HCEC 1CT (cell line): Measurements from ENCODE around the gene TEX51.

ENCODE experiments used
- DNase-seq: peaks from one replicate; pipeline ENCODE4 v3.0.0-alpha.2; 2017

The TEX51 gene

DNA sequence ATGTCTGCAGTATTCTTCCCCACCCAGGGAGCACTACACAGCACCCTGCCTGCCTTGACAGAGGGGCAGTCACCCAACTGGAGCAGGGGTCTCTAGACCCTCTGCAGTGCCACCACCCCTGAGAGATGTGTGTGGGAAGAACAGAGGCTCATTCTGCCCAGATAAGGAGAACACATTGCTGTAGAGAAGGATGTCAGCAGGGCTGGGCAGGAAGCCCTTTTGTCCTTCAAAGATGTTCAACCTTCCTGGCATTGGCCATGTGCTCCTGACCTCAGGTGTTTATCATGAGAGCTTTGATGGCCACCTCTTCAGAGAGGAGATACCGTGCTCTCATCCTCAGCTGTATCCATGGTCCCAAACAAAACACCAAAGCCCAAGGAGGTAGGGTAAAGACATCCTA, 4.6 kb upstream of the TEX51 start:
- DNase-seq, result no peak

- no peak for DNase-seq
These were observed 4.0 kb upstream of the TEX51 start for GRCh38 chr2:126894585-126895182.

GRCh38 chr2:126895336-126895735, 3.4 kb upstream of the TEX51 start:
- no peak for DNase-seq

- DNase-seq, result no peak
These were observed 2.2 kb upstream of the TEX51 start for GRCh38 chr2:126896471-126896870.

DNA sequence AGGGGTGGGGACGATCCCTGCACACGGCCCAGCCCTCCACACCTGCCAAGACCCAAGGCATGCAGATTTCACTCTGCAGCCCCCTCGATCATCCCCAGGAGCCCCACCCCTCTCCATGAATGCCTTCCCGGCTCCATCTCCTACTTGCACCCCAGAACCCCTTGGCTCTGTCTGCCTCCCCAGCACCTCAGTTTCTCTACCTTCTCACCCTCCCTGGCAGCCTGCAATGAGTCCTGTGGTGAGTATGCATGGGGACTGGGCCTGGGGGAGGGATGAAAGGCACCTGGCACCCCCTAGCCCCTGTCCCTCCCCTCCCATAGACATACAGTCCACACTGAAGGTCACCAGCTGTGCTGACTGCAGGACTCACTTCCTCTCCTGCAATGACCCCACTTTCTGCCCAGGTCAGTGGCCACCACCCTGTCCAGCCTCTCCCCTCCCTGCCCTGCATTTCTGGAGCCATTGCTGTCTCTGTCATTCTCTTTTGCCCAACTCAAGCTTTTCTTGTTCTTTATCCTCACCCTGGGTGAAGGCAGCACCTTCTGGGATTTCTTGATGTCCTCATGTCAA, 1.0 kb downstream of the TEX51 start:
- DNase-seq, result no peak

DNA sequence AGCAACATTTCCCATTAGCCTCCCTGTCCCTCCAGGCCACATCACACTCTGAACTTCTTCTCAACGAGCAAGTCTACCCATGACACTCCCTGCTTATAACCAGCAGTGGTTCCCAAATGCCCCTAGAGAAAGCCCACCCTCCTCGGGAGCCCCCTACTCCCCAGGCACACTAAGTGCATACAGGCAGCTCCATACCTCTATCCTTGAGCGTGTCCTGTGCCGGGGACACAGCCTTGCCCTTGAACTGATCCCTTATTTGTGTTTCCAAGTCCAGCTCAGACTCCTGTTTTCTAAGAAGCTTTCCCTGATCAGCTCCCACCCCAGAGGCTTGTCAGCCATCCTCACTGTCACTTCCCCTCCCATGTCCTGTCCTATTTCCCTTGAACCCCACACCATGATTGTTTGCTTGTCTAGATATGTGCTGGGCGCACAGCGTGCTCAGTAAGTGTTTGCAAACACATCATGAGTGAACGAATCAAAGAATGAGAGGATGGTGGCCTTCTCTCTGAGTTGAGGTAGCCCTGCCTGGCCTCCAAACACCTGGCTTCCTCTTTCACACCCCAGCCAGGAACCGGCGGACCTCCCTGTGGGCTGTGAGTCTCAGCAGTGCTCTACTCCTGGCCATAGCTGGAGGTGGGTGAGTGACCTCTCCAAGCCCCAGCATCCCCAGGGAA, 2.1 kb downstream of the TEX51 start:
- DNase-seq, result no peak

DNA sequence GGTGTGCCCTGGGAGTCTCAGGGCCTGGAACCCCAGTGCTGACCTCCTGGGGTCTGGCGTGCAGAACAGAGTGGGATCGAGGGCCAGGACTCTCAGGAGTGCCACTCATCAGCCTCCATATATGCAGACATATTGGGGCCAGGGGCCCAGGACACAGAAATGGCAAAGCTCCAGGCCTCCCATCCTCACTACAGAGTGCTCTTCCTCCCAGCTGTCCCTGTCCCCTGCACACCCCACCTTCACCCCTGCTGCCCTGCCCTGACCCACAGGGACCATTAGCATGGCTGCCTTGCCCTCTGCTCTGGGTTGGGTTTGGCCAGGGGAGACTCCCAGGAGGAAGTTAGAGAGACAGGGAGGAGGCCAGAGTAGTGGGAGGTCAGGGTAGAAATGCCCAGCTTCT, 2.8 kb downstream of the TEX51 start:
- no peak for DNase-seq

GRCh38 chr2:126902152-126902835, 3.6 kb downstream of the TEX51 start:
- no peak for DNase-seq

DNA sequence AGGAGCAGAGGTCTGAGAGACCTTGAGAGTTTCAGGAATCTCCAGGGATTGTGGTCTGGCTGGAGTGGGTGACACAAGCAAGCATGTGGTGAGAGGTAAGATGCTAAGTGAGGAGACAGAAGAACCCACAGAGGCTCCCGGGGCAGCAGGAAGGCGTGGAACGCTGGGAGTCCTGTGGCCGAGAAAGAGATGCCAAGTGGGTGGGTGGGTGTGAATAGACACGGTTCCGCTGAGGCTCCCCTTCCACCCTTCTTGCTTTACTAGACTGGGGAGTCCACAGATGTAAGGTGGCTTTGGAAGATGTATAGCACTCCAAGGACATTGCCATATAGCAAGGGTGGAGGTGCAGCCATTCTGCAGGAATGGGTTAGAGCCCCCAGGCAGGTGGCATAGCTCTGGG, 4.2 kb downstream of the TEX51 start:
- no peak for DNase-seq

- no peak for DNase-seq
These were observed 7.3 kb downstream of the TEX51 start for GRCh38 chr2:126905991-126906390.

DNA sequence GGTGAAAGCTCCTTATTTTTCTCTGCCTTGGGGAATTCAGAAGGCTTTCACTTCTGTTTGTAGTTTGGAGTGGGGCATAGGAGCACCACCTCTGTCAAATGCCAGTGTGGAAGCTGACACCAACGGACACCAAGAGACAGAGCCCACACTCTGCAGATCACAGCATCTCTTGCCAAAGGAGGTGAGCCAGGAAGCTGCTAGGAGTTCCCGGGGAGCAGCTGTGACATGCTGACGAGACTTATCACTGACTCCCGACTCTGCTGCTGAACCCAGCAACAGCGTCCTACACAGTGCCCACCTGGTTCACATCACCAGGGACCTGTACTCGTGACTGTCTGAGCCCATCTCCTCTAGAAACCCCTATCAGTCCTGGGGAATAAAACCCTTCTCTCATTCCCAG, 8.1 kb downstream of the TEX51 start:
- no peak for DNase-seq

- no peak for DNase-seq
These were observed 9.0 kb downstream of the TEX51 start for GRCh38 chr2:126907671-126908070.

- DNase-seq, result no peak
These were observed 10.1 kb downstream of the TEX51 start for GRCh38 chr2:126908721-126909177.

GRCh38 chr2:126909366-126909765, 10.7 kb downstream of the TEX51 start:
- no peak for DNase-seq

GRCh38 chr2:126909781-126910180, 11.1 kb downstream of the TEX51 start:
- no peak for DNase-seq

DNA sequence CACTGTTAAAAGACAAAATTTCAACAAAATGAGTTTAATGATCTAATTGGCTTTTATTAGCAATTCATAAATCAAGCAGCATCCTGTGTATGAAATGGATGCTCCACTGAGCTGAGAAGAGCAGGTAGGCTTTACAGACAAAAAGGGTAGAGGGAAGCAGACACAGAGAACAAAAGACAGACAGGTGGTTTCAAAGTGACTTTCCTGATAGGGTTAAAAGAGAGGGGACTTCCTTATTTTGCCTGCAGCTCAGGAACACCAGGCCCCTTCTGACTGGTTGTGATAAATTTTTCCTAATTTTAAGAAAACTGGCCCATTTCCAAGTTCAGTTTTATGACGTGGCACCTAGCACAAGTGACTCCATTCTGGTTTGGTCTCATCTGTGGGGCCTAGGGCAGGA, 11.9 kb downstream of the TEX51 start:
- no peak for DNase-seq

DNA sequence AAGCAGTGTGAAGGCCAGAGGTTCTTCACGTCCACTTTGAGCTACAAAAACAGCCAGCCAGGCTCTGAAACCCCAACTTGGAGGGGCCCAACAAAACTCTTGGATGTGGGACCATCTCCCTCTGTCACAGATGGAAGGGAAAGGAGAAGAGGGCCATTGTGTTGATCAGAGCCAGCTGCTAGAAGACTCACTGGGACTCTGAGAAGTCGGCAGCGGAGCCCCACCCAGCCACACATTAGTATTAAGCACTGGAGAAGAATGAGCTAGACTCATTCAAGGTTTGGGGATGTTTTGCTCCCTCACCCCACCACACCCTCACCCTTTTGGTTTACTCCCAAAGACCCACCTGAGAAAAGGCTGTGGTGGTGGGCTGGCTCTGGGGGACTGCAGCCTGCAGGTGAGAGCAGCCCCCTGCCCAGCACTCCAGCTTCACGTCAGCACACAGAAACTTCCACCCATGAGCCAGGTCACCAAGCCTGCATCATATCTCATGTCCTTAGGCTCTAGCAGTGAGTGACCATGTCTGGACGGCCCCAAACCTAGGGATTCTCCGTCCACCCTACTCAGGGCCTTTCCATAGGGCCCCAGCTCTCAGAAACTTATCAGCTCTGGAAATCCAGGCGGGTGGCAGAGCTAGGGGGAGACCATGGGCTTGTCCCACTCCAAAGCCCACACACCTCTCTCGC, 12.6 kb downstream of the TEX51 start:
- no peak for DNase-seq

GRCh38 chr2:126912201-126912600, 13.5 kb downstream of the TEX51 start:
- no peak for DNase-seq

DNA sequence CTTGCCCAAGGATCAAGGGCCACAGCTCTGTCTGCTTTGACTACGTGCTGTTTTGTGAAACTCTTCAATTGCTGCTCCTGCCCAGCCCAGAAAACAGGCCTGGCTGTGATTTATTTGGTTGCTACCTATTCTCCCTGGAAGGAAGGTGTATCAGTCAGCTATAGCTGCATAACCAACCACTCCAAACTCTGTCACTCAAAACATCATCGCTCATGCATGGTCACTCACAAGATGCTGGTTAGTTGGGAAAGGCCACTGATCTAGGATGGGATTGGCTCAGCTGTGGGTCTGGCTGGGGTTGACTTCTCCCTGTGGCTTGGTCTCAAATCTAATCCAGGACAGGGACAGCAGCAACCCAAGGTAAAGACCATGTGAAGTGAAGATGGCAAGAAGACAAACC, 14.6 kb downstream of the TEX51 start:
- DNase-seq, result no peak

GRCh38 chr2:126913881-126914615, 15.4 kb downstream of the TEX51 start:
- no peak for DNase-seq

GRCh38 chr2:126914811-126915500, 16.3 kb downstream of the TEX51 start:
- no peak for DNase-seq

GRCh38 chr2:126915903-126916302, 17.2 kb downstream of the TEX51 start:
- no peak for DNase-seq
